Measurements from ENCODE around the gene PAX7.
"Not testable (repeated sequence)": the region's sequence is repeated elsewhere in the genome, so short reads cannot be mapped to it uniquely, and the experiment has no call there.

The PAX7 gene

GRCh38 chr1:18727956-18728355 is 97.3 kb downstream of the PAX7 start:
- no peak for DNase-seq (ENCODE audit: low spot score)

- DNase-seq (ENCODE audit: low spot score): no peak
Measured at GRCh38 chr1:18730321-18730720, 99.7 kb downstream of the PAX7 start.

- DNase-seq (ENCODE audit: low spot score): no peak
Measured at GRCh38 chr1:18731148-18731547, 100.5 kb downstream of the PAX7 start.

- DNase-seq (ENCODE audit: low spot score): no peak
Measured at GRCh38 chr1:18731591-18732235, 101.1 kb downstream of the PAX7 start.

GRCh38 chr1:18732686-18733085 is 102.0 kb downstream of the PAX7 start:
- no peak for DNase-seq (ENCODE audit: low spot score)

- DNase-seq (ENCODE audit: low spot score): no peak
Measured at GRCh38 chr1:18734001-18734400, 103.4 kb downstream of the PAX7 start.

GRCh38 chr1:18734461-18735223 is 104.0 kb downstream of the PAX7 start:
- DNase-seq (ENCODE audit: low spot score): no peak

- DNase-seq (ENCODE audit: low spot score): no peak
Measured at GRCh38 chr1:18735224-18735997, 104.8 kb downstream of the PAX7 start.

- no peak for DNase-seq (ENCODE audit: low spot score)
Measured at GRCh38 chr1:18736958-18737357, 106.3 kb downstream of the PAX7 start.

GRCh38 chr1:18738126-18738525 is 107.5 kb downstream of the PAX7 start:
- DNase-seq (ENCODE audit: low spot score): no peak

GRCh38 chr1:18738617-18739016 is 108.0 kb downstream of the PAX7 start:
- DNase-seq (ENCODE audit: low spot score): no peak

- DNase-seq (ENCODE audit: low spot score): no peak
Measured at GRCh38 chr1:18739408-18739807, 108.8 kb downstream of the PAX7 start.

- no peak for DNase-seq (ENCODE audit: low spot score)
Measured at GRCh38 chr1:18739897-18740296, 109.3 kb downstream of the PAX7 start.

GRCh38 chr1:18740617-18741016 is 110.0 kb downstream of the PAX7 start:
- DNase-seq (ENCODE audit: low spot score): no peak

GRCh38 chr1:18743233-18743632 is 112.6 kb downstream of the PAX7 start:
- DNase-seq (ENCODE audit: low spot score): no peak

- not testable (repeated sequence) for DNase-seq (ENCODE audit: low spot score)
Measured at GRCh38 chr1:18744381-18744780, 113.7 kb downstream of the PAX7 start.

GRCh38 chr1:18746981-18747380 is 116.3 kb downstream of the PAX7 start:
- no peak for DNase-seq (ENCODE audit: low spot score)

- no peak for DNase-seq (ENCODE audit: low spot score)
Measured at GRCh38 chr1:18747671-18748070, 117.0 kb downstream of the PAX7 start.

GRCh38 chr1:18748435-18748834 is 117.8 kb downstream of the PAX7 start:
- no peak for DNase-seq (ENCODE audit: low spot score)

GRCh38 chr1:18749569-18749968 is 118.9 kb downstream of the PAX7 start:
- no peak for DNase-seq (ENCODE audit: low spot score)

GRCh38 chr1:18750600-18750999 is 120.0 kb downstream of the PAX7 start:
- no peak for DNase-seq (ENCODE audit: low spot score)

- no peak for DNase-seq (ENCODE audit: low spot score)
Measured at GRCh38 chr1:18751425-18751824, 120.8 kb downstream of the PAX7 start.

- no peak for DNase-seq (ENCODE audit: low spot score)
Measured at GRCh38 chr1:18752409-18752808, 121.8 kb downstream of the PAX7 start.
